Activated CD8-positive, alpha-beta memory T cell treated with anti-CD3 and anti-CD28 coated beads, Interleukin-2, amount 50 U/mL, for 48 hours (primary cell): ENCODE results near the gene PYDC1.
"Not testable (repeated sequence)": the region's sequence is repeated elsewhere in the genome, so short reads cannot be mapped to it uniquely, and the experiment has no call there.

Source experiments
- DNase-seq: peaks from one replicate; pipeline ENCODE4 v3.0.0-alpha.2; 2020

The PYDC1 gene

DNA sequence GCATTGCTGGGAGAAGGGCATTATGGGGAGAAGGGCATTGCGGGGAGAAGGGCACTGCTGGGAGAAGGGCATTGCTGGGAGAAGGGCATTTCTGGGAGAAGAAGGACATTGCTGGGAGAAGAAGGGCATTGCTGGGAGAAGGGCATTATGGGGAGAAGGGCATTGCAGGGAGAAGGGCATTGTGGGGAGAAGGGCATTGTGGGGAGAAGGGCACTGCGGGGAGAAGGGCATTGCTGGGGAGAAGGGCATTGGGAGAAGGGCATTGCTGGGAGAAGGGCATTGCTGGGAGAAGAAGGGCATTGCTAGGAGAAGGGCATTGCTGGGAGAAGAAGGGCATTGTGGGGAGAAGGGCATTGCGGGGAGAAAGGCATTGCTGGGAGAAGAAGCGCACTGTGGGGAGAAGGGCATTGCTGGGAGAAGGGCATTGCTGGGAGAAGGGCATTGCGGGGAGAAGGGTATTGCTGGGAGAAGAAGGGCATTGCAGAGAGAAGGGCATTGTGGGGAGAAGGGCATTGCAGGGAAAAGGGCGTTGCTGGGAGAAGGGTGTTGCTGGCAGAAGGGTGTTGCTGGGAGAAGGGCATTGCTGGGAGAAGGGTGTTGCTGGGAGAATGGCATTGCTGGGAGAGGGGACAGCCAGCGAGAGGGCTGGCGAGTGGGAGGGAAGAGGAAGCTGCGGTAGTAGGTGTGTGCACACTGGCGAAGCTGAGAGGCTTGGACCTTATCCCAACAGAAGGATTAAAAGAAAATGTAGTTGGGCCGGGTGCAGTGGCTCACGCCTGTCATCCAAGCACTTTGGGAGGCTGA, 4.6 kb upstream of the PYDC1 start:
- no peak for DNase-seq

DNA sequence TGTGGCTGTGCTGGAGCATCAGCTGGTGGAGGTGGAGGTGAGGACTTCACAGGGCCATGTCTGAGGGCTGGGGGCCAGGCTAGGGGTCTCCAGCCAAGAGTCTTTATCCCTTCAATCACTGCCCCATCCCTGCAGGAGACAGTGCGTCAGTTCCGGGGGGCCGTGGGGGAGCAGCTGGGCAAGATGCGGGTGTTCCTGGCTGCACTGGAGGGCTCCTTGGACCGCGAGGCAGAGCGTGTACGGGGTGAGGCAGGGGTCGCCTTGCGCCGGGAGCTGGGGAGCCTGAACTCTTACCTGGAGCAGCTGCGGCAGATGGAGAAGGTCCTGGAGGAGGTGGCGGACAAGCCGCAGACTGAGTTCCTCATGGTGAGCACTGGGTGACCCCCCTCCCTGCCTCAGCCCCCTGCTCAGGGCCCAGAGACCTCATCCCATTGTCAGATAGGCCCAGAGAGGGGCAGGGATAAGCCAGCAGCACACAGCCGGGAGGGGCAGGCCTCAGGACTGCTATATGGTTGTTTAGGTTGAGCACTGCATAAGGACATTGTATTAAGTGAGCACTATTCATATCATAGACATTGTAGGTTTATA, 2.3 kb upstream of the PYDC1 start:
- DNase-seq: no peak

DNA sequence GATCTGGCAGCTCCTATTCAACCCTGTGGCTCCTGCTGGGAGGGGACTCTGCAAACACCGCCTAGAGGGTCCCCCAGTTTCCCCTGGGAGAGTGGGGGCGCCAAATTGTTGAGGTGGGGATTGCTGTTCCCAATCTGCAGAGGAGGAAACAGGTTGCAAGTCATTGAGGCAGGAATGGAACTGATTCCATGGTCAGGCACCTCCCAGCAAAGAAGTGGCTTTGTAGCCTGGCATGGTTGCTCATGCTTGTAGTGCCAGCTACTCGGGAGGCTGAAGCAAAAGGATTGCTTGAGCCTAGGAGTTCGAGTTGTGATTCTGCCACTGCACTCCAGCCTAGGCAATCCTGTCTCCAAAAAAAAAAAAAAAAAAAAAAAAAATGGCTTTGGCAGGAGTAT, 198 bp upstream of the PYDC1 start:
- no peak for DNase-seq

DNA sequence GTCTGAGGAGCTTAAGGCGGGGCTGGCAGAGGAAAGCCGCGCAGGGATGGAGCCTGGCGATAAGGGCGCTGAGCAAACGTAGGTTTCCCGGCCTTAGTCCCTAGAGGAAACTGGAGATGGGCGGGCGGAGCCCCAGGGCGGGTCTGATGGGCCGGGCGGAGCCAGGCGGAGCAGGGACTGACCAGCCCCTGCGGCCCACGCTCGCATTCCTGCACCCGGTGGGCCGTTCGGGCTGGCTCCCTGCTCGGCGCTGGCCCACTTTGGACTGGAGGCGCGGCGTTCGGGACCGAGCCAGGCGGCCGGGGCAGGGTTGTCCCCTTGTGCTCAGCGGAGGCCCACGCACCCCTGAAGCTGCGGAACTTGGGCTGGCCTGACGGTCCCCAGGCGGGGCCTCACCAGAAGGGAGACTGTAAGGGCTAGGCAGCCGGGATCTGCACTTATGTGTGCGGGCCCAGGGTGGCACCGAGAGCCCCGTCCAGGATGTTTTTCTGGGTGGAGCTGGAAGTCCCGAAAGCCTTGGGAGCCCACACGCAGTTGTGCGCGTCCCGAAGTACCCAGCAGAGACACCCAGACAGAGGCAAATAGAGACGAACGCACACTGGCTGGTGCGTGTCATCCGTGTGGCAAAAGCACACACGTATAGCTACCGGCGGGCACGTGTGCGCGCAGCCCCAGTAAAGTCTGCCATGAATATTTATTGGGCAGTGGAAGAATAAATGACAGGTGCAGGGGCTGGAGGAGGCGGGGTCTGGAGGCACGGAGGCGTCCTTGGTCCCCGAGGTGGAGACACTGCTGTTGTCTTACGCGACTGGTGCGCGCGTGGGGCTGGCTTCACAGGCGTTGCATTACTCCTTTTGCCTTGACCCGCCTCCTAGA, 1.4 kb downstream of the PYDC1 start:
- no peak for DNase-seq

DNA sequence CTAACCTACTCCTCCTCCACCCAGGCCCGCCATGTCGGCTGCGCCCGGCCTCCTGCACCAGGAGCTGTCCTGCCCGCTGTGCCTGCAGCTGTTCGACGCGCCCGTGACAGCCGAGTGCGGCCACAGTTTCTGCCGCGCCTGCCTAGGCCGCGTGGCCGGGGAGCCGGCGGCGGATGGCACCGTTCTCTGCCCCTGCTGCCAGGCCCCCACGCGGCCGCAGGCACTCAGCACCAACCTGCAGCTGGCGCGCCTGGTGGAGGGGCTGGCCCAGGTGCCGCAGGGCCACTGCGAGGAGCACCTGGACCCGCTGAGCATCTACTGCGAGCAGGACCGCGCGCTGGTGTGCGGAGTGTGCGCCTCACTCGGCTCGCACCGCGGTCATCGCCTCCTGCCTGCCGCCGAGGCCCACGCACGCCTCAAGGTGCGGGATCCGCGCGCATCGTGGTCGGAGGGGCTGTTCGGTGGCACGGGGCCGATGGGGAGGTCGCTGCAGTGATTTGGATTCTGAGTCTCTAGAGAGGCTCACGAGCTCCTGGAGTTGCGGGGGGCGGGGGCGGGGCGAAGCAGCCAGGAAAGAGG, 2.1 kb downstream of the PYDC1 start:
- no peak for DNase-seq

DNA sequence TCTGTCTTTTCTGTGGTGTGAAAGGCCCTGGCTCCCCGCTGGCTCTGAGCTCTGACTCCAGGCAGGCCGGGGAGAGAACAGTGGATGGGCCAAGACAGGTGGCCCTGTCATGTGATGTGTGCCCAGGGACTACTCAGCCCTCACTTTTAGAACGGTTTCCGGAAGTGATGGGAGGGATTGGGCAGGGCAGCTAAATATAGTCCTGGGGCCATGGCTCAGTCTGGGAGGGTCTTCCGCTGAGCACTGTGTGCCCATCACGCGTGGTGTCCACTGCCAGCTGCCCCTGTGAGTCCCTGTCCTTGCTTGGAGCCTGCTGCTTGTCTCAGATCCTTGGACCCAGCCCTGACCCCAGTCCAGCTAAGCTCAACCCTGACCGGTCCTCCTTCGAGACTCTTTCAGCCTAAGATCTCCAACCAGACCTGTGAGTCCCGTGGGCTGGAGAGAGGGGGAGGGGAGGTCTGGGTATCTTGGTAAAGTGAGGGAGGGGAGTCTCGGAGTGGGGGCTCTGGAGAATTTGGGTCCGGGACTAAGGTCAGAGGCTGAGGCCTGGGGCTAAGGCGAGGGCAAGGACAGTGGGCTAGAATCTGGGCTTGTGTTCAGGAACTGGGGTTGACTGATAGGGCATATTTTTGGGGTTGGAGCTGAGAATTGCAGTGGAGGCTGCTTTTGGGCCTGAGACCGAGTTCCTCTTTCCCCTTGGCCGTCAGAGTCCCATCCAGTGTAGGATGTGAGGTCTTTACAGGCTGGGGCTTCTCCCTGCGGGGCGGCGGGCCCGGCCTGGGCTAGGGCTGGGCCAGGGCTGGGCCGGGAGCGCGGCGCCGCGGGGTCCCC, 2.8 kb downstream of the PYDC1 start, which contains the start of gene TRIM72:
Gene TRIM72, plus strand, starts transcription at position 243 of the 831 bp plus-strand sequence. CDS start 620 bp downstream, outside the sequence.
- DNase-seq: no peak

DNA sequence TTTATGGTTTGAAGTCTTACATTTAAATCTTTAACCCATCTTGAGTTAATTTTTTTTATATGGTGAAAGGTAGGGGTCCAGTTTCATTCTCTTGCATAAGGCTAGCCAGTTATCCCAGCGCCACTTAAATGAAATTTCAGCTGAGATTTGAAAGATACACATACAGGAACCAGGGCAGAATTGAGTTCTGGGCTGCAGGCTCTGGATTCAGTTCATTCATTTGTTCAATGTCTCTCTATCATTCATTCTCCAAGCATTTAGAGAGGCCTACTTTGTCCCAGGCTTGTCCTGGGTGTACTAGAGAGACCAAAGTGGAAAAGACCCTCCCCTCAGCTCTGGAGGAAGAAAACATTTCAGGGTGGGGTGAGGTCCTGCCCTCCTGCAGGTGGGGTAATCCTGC, 3.6 kb downstream of the PYDC1 start:
- DNase-seq: no peak

DNA sequence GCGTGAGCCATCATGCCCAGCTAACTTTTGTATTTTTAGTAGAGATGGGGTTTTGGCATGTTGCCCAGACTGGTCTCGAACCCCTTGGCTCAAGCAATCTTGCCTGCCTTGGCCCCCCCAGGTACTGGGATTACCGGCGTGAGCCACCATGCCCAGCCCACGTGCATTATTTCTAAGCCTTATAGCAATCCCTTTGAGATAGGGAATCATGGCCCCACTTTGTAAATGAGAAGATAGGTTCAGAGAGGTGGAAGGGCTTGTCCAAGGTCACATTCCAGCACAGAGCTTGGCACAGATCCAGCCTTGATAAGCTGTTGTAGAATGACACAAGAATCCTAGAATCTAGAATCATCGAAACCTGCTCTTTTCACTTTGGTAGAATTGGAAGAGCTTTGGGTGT, 10.2 kb downstream of the PYDC1 start:
- DNase-seq: no peak

DNA sequence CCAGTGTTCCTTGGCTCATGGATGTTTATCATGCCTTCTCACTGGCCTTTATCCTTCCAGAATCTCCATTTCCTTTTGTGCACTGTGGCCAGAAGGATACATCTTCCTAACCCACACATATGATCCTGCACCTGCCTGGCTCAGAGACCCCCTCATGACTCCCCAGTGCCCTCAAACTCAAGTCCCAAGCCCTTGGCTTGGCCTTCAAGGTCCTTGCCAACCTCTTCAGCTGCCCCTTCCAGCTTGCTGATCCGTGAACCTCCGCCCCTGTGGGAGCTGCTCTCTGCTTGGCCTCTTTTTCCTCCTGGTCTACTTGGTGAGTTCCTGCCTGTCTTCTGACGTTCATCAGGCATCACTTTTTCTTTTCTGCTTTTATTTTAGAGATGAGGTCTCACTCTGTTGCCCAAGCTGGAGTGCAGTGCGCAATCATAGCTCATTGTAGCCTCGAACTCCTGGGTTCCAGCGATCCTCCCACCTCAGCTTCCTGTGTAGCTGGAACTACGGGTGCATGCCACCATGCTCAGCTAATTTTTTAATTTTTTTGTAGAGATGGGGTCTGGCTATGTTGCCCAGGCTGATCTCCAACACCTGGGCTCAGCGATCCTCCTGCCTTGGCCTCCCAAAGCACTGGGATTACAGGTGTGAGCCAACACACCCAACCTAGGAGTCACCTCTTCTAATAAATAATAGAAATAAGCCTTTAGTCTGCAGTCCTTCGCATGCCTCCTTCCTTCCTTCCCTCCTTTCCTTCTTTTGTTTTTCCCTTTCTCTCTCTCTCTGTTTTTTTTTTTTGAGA, 11.9 kb downstream of the PYDC1 start:
- no peak for DNase-seq

DNA sequence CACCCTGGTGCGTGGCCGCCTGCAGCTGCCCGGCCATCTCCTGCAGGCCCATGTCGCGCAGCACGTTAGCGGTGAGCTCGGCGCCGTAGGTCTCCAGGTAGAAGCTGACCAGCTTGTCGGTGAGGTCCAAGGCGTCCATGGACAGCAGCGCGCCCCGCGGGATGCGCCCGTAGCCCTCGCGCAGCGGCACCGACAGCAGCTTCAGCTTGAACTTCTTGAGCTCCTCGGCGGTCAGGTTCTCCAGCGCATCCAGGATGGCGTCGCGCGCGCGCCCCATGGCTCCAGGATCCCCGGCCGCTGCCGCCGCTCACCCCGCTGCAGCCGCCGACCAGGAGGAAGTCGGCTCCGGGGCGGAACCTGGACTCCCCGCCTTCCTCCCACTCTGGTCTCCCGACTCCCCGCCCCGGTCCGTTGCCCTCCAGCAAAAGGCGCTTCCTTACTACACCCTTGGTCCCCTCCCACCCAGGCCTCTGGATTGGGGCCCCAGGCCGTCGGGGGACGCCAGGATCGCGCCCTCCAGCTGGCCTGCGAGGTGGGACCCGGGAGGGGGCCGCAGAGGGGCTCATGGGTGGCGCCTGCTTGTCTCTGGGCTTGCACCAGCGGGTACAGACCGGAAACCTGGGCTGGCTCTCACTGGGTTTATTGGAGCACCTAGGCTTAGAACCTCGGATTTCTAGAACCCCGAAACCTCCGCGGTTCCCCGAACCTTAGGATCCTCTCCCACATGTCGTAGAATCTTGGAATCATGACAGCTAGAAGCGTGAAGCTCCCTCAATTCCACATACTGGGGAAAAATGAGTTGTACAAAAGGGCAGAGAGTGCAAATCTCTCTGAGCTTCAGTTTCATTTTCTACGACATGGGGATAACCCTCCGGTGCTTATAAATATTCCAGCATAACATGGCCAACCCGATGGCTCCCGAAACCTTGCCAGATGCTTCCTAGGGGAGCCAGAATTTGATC, 14.2 kb downstream of the PYDC1 start, which contains the start of gene PYCARD:
Gene PYCARD, minus strand, starts transcription at position 347 of the 962 bp plus-strand sequence. Its CDS starts 70 bp downstream, at position 277.
- no peak for DNase-seq

DNA sequence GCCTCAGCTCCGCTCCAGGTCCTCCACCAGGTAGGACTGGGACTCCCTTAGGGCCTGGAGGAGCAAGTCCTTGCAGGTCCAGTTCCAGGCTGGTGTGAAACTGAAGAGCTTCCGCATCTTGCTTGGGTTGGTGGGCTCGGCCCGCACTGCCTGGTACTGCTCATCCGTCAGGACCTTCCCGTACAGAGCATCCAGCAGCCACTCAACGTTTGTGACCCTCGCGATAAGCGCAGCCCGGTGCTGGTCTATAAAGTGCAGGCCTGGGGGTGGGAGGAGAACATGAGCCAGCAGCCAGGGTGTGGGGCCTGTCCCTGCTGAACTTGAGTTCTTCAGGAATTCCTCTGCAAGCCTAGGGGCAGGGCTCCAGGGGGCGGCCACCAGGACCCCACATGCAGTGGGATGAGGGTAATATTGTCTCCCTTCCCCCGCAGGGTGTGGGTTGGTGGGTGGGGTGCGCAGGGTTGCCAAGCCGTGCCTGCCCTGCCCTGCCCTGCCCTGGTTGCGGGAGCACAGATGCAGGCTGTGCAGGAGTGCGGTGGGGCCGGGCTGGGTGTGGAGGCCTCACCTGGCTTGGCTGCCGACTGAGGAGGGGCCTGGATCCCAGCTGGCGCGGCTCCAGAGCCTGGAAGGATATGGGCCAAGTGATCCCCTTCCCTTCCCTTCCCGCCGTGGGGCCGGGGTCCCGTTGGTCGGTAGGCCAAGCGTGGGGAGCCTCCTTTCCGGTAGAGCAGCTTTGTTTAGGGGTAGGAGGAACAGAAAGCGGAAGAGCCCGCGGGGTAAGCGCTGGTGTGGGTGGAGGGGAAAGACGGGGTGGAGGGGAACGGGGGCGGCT, 15.1 kb downstream of the PYDC1 start:
- DNase-seq: no peak

DNA sequence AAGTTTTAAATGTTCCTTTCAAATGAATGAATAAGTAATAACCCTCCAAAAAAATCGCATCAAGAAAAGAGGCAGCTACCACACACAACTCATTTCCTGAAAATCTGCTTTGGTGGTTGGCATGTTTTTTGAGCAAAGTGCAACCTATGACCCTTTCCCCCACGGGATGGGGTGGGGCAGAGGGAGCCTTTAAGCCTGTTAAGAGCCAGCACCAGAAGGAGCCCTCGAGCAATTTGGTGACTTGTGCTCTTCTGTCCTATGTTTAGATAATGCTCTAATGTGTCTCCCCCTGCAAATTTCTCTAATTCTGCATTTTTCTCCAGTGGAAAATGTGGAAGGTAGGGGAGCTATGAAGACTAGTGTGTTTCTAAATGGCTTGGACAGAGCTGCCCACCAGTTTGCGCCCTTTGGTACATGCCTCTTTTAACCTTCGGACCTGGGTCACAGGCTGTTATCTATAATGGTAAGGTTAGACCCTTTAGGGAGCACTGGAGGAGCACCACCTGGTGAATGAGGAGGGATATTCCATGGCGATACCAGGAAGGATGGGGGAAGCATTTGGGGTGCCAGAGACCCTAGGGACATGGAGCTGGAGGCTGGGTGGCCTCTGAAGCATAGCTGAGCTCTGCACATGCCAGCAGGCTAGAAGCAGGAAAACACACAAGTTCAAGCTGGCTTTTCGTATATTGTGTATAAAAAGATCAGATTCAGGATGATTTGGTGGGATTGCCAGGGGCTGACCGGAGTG, 15.9 kb downstream of the PYDC1 start:
- no peak for DNase-seq

DNA sequence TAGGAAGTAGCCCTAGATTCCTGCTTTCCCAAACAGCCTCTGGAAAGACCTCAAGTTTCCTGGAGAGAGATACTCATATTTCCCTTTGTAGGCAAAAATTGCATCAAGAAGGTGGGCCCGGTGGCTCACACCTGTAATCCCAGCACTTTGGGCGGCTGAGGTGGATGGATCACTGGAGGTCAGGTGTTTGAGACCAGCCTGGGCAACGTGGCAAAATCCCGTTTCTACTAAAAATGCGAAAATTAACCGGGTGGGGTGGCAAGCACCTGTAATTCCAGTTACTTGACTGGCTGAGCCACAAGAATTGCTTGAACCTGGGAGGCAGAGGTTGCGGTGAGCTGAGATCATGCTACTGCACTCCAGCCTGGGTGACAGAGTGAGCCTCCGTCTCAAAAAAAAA, 16.8 kb downstream of the PYDC1 start:
- not testable (repeated sequence) for DNase-seq

DNA sequence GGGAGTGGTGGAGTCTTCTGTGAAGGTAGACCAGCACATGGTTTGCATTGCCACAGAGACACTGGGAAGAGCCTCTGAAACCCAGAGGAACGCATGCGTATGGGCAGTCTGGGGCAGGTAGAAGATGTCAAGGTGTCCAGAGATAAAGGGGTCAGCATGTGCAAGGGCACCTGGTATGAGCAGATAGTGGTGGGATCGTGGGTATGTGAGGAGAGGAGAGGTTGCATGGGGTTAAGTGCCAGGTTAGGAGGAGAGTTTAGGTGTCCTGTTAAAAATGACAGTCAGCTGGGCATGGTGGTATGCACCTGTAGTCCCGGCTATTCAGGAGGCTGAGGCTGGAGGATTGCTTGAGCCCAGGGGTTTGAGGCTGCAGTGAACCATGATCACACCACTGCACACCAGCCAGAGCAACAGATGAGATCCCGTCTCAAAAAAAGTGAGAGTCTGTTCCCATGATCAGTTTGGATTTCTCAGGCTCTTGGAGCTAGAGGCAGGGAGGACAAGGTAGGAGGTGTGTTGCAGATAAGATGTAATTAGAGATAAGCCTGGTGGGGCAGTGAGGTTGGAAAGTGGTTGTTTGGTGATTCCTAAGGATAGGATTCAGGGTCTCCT, 17.4 kb downstream of the PYDC1 start:
- DNase-seq: no peak

DNA sequence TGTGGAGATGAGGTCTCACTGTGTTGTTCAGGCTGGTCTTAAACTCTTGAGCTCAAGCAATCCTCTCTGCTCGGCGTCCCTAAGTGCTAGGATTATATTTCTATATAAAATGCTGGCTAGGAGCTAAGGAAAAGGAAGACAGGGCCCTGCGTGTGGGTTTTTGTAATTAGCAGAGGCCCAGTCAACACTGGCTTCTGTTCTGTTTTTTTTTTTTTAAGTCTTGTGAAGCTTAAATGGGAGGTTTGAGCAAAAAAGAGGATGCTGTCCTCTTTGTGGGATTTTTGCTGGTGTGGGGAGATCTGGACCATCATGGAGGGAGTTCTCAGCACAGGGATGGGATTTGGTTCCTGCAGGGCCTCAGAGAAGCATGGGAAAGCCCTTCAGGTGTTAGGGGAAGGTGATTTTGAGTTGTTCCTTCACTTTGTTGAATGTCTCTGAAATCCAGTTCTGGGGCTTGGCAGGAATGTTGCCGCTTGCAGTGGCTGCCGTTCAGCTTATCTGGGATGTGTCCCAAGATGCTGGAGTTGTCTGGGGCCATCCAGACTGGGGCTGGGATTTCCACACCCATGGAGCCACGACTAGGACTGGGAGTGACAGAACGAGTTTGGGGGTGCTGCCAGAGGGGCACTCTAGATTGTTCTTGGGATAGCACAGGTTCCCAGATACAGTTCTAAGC, 18.6 kb downstream of the PYDC1 start:
- no peak for DNase-seq

DNA sequence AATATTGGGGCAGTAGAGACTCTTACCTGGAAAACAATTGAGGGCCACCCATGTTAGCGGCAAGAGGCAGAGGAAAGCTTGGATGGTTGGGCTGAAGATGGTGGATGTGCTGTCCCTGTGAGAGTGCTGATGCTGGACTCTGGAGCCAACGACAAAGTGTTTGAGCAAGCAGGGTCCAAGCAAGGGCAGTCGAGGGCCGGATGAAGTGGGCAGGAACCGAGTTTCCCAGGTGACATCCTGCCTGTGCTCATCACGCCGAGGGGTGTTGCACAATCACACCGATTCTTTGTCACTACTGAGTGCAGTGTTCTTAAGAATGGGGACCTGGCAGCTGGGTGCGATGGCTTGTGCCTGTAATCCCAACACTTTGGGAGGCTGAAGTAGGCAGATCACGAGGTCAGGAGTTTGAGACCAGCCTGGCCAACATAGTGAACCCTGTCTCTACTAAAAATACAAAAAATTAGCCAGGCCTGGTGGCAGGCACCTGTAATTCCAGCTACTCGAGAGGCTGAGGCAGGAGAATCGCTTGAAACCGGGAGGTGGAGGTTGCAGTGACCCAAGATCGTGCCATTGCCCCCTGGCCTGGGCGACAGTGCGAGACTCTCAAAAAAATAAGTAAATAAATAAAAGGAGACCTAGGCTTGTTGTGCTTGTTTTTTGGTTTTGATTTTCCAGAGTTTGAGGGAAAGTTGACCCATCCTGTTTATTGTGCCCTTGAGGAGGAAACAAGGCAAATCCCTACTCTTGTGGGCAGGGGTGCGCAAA, 20.4 kb downstream of the PYDC1 start:
- DNase-seq: no peak
